ENCODE measurements around the gene PELI2. TPM values are rescaled to one million over a fixed set of nuclear protein-coding genes. Genes with fewer than 3 reads are reported as not detected.

The PELI2 gene
- total RNA-seq, 1 donor from 2014 or later, result 40.6 TPM

DNA sequence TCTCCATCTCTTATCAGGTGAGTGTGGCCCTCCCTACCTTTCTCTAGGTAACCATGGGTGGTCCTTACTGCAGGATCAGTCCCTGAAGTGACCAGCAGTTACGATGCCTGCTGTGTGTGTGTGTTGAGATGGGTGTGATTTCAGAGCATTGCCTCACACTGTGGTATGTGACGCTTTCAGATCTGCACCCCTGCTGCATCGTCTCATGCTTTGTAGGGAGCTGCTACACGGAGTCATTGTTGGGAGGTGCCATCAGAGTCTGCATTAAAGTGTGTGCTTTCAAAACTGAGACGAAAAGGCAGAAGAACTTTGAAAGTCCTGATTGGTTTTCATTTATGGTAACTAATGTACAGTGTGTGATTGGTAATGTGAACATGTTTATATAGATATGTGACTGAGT lies 150.5 kb downstream of the PELI2 start:
- Mint-ChIP-seq H3K27ac (ENCODE audit: unreplicated experiment) (no peak overlapping the region), H3K36me3 (ENCODE audit: low read depth, unreplicated experiment) (peaks cover 6% of the 10 kb centered on the region), H3K4me3 (ENCODE audit: unreplicated experiment) (no peak overlapping the region), H3K27me3 (ENCODE audit: unreplicated experiment) (no peaks in the 10 kb centered on the region), H3K4me1 (ENCODE audit: unreplicated experiment) (peaks cover 9% of the 10 kb centered on the region), H3K9me3 (ENCODE audit: unreplicated experiment) (no peaks in the 10 kb centered on the region)
- DNase-seq (ENCODE audit: low spot score), result no peak
- TF ChIP-seq CTCF (IDR thresholded peaks at IDR 0.05; ENCODE audit: unreplicated experiment), result no peak

DNA sequence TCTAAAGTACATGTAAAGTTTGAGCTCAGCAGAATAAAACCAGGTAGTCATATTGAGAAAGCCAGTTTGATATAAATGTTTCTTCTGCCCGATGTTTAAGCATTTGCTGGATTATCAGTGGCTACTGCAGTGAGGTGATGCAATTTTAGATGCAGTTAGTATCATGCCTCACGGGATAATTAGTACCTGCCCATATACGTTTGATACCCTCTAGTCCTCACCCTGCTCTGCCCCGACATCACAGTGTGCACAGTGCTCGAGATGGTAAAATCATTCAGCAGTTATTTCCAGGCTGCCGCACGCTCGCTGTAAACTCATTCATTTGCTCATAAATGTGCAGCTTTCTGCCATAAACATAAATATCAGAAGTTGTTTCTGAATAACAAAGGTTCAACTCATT lies 152.7 kb downstream of the PELI2 start:
- Mint-ChIP-seq H3K36me3 (ENCODE audit: low read depth, unreplicated experiment) (peaks cover 11% of the 10 kb centered on the region), H3K4me3 (ENCODE audit: unreplicated experiment) (no peak overlapping the region), H3K27me3 (ENCODE audit: unreplicated experiment) (no peaks in the 10 kb centered on the region), H3K4me1 (ENCODE audit: unreplicated experiment) (peaks cover 9% of the 10 kb centered on the region), H3K9me3 (ENCODE audit: unreplicated experiment) (no peaks in the 10 kb centered on the region), H3K27ac (ENCODE audit: unreplicated experiment) (no peak overlapping the region)
- TF ChIP-seq CTCF (IDR thresholded peaks at IDR 0.05; ENCODE audit: unreplicated experiment), result no peak
- DNase-seq (ENCODE audit: low spot score), result no peak

GRCh38 chr14:56271970-56272369 lies 153.8 kb downstream of the PELI2 start:
- DNase-seq (ENCODE audit: low spot score), result no peak
- Mint-ChIP-seq H3K4me3 (ENCODE audit: unreplicated experiment) (no peak overlapping the region), H3K27me3 (ENCODE audit: unreplicated experiment) (peaks cover 1% of the 10 kb centered on the region), H3K4me1 (ENCODE audit: unreplicated experiment) (peaks cover 9% of the 10 kb centered on the region), H3K36me3 (ENCODE audit: low read depth, unreplicated experiment) (peaks cover 11% of the 10 kb centered on the region), H3K27ac (ENCODE audit: unreplicated experiment) (no peak overlapping the region), H3K9me3 (ENCODE audit: unreplicated experiment) (no peaks in the 10 kb centered on the region)
- no peak for TF ChIP-seq CTCF (IDR thresholded peaks at IDR 0.05; ENCODE audit: unreplicated experiment)

- H3K9me3 Mint-ChIP-seq (ENCODE audit: unreplicated experiment), result no peaks in the 10 kb centered on the region
- H3K36me3 Mint-ChIP-seq (ENCODE audit: low read depth, unreplicated experiment), result peaks cover 11% of the 10 kb centered on the region
- DNase-seq (ENCODE audit: low spot score), result no peak
- H3K27me3 Mint-ChIP-seq (ENCODE audit: unreplicated experiment), result peaks cover 1% of the 10 kb centered on the region
- peaks cover 9% of the 10 kb centered on the region for H3K4me1 Mint-ChIP-seq (ENCODE audit: unreplicated experiment)
- TF ChIP-seq CTCF (IDR thresholded peaks at IDR 0.05; ENCODE audit: unreplicated experiment), result no peak
- H3K4me3 Mint-ChIP-seq (ENCODE audit: unreplicated experiment), result no peak overlapping the region
- H3K27ac Mint-ChIP-seq (ENCODE audit: unreplicated experiment), result no peak overlapping the region
Measured at GRCh38 chr14:56273155-56273554, 154.9 kb downstream of the PELI2 start.

DNA sequence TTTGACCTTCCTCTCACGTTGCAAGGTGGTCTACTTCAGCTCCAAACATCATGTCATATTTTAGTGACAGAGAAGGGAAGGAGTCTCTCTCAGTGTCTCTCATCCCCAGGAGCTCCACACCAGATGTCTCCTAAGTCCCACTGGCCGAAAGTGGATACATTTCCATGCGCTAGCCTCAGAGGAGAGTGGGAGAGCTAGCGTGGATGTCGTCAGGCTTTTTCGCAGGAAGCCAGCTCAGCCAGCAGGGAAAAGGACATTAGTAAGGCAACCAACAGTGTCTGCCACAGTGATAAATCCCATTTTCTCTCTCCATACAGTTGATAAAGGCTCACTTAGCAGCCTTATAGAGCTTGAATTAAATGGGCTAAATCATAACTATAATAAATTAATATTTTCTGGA lies 155.7 kb downstream of the PELI2 start:
- peaks cover 1% of the 10 kb centered on the region for H3K27me3 Mint-ChIP-seq (ENCODE audit: unreplicated experiment)
- H3K4me3 Mint-ChIP-seq (ENCODE audit: unreplicated experiment), result no peak overlapping the region
- DNase-seq (ENCODE audit: low spot score), result no peak
- peaks cover 9% of the 10 kb centered on the region for H3K4me1 Mint-ChIP-seq (ENCODE audit: unreplicated experiment)
- peaks cover 11% of the 10 kb centered on the region for H3K36me3 Mint-ChIP-seq (ENCODE audit: low read depth, unreplicated experiment)
- no peak for TF ChIP-seq CTCF (IDR thresholded peaks at IDR 0.05; ENCODE audit: unreplicated experiment)
- H3K9me3 Mint-ChIP-seq (ENCODE audit: unreplicated experiment), result no peaks in the 10 kb centered on the region
- no peak overlapping the region for H3K27ac Mint-ChIP-seq (ENCODE audit: unreplicated experiment)

Measured in endothelial cell (in vitro differentiated cells).